Non-pigmented ciliary epithelial cell (primary cell): ENCODE measurements around the gene FAM107B.
"Not testable (repeated sequence)": the region's sequence is repeated elsewhere in the genome, so short reads cannot be mapped to it uniquely, and the experiment has no call there.

ENCODE experiments used
- DNase-seq: peaks from one replicate; pipeline ENCODE4 v3.0.0-alpha.2; 2010; ENCODE audit warnings: low read depth

The FAM107B gene

DNA sequence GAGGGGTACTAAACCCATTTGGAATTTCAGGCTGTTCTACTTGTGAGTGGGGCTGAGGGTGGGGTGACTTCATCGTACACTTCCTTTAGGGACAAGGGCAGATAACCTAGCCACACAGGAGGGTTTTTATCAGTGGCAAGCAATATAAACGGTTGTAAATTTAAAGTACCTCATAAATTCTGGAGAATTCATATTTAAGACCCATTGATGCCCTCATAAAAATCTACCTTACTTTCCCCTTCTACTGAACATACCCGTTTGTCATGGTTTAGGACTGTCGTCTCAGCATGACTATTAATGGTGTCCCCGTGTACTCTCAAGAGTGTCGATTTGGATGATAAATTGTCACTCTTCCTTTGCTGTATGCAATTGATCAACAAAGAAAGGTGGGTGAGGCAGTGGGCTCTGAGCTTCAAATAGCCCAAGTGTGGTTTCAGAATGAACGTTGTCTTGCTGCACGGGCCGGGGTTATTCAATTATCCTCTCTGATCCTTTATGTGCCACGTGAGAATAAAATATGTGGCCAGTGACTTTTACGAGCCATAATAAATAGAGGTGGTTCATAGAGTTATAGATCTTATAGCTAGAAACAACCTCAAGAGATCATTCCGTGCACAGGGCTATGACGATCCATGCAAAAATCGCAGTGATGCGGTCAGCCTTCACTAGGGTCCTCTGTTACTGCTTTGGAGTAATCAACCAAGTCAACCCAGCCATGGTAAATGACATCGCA is 82.2 kb downstream of the FAM107B start:
- DNase-seq, result no peak

DNA sequence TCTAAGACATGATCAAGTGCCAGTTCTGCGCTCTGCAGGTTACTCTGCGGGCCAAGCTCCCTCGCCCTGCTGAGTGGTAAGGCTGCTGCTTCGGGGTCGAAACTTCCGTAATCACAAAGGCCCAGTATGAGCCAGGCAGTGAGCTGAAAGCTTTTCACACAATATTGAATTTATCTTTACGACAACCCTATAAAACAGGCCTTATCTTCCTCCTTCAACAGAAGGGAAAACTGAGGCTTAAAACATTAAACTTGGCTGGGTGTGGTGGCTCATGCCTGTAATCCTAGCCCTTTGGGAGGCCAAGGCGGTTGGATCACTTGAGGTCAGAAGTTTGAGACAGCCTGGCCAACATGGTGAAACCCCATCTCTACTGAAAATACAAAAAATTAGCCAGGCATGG is 83.3 kb downstream of the FAM107B start:
- DNase-seq, result no peak

DNA sequence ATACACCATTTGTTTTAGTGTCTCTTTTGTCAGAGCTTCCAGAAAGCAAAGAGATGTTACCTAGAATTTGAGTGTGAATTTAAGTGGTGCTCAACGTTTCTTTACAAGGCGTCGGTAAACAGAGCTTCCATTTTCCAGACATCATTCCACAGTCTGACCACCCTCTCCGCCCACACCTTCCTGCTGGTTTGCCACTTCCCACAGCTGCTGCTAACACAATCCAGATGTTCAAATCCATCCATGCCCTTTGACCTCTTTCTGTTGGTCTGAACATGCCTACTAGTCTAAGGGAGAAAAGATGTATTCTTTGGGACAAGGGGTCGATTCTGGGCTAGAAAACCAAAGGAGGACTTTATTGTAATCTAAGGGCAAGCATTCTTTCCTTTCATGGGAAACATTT is 86.1 kb downstream of the FAM107B start:
- DNase-seq, result peak; percentile 54

DNA sequence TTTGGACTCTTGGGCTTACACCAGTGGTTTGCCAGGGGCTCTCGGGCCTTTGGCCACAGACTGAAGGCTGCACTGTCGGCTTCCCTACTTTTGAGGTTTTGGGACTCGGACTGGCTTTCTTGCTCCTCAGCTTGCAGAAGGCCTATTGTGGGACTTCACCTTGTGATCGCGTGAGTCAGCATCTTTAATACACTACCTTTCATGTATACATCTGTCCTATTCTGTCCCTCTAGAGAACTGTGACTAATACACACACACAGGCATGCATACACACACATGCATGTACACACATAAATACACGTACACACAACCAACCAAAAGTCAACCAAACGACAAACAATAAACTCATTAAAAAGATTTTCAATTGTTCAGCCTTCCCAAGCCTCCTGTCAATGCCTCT is 86.5 kb downstream of the FAM107B start:
- DNase-seq, result not testable (repeated sequence)

DNA sequence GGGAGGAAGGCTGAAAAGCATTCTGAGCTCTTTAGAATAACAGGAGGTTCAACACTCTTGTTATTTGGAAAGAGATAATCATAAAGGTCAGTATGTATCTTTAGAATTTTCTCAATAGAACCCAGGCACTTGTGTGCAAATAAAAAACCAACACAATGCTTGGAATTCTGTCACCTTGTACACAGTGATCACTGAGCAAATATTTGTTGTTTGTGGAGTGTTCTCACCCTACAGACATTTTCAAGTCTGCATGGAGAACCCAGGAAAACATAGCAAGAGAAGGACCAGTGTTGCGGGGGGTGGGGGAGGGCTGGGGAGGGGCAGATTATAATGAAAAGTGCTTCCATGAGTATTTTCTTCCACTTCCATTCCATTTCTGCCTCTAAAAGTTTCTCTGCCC is 87.4 kb downstream of the FAM107B start:
- DNase-seq, result no peak

DNA sequence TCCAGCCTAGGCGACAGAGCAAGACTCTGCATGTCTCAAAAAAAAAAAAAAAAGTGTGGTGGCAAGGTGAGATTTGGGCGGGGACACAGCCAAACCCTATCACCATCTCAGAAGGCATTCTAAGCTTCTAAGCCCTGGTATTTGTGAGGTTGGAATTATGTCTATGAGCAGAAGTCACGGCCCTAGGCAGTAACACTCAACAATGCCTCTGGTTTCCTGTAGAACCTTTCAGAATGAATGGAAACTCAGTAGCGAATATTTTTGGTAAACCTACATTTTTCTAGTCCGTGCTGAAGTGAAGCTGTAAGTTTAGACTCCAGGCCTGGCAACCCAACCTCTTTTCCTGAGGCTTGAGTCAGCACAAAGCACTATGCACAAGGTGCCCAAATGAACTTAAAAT is 88.3 kb downstream of the FAM107B start:
- no peak for DNase-seq

- DNase-seq, result no peak
These were observed 90.3 kb downstream of the FAM107B start for GRCh38 chr10:14684354-14684753.

DNA sequence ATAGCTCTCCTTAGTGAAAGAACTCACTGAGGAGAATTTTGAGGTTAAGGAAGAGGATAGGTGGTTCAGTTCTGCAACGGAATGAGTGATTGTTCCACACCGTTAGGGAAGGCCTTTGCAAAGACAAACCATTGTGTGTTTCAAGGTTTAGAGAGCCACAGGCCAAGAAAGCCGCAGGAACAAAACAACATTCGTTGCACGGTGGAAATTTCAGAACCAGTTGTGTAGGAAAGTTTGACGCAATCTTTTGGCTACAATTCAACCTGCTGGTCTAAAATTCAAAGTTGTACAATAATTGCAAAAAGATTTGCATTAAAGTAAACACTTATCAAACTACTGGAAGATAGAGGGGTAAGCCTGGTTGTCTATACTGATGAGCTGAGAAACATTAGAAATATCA is 91.4 kb downstream of the FAM107B start:
- no peak for DNase-seq

- no peak for DNase-seq
These were observed 92.9 kb downstream of the FAM107B start for GRCh38 chr10:14681802-14682201.

- no peak for DNase-seq
These were observed 93.4 kb downstream of the FAM107B start for GRCh38 chr10:14681305-14681704.

DNA sequence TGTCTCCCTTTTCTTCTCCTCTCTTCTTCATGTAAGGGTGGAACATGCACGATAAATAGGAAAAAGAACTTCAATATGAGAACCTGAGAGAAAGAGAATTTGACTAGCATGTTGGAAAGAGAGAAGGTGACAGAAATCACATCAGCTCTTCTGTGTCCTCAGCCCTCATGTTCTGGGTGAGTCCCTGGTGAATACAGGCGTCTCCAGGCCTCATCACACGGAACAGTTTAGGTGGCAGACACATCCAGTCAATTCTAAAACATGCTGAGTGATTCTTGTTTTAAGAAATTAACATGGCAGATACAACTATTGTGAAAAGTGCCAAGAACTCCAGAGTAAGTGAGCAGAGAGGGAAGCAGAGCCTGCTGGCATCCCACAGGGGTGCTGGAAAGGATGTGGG is 96.1 kb downstream of the FAM107B start:
- DNase-seq, result no peak

DNA sequence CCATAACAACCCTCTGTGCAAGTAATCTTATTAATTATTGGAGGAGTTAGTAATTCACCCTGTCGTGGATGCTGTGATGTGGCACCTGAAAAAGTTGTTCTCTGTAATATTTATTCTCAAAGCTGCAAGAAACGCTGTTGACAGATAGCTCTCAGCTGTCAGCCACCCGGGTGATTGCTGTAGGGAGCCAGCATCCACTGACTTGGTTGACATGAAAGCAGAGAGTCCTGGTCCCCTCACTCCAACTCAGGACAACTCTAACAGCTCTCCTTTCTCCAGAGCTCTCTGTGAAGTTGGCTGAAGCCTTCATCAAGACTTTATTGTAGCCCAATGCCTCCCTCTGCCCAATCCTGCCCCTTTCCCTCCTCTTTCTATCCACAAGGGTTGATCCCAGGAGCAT is 98.0 kb downstream of the FAM107B start:
- no peak for DNase-seq

- no peak for DNase-seq
These were observed 100.2 kb downstream of the FAM107B start for GRCh38 chr10:14674376-14675050.

DNA sequence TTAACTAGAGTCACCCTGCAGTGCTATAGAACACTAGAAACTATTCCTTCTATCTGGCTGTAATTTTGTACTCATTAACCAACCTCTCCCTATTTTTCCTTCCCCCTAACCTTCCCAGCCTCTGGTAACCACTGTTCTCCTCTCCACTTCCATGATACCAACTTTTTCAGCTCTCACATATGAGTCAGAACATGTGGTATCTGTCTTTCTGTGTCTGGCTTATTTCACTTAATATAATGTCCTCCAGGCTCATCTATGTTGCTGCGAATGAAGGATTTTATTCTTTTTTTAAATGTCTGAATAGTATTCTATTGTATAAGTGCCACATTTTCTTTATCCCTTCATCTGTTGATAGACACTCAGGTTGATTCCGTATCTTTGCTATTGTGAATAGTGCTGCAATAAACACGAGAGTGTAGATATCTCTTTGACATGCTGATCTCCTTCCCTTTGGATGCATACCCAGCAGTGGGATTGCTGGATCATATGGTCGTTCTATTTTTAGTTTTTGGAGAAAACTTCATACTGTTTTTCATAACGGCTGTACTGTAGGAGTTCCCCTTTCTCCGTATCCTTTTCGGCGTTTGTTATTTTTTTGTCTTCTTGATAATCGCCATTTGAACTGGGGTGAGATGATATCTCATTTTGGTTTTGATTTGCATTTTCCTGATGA is 101.4 kb downstream of the FAM107B start:
- no peak for DNase-seq

DNA sequence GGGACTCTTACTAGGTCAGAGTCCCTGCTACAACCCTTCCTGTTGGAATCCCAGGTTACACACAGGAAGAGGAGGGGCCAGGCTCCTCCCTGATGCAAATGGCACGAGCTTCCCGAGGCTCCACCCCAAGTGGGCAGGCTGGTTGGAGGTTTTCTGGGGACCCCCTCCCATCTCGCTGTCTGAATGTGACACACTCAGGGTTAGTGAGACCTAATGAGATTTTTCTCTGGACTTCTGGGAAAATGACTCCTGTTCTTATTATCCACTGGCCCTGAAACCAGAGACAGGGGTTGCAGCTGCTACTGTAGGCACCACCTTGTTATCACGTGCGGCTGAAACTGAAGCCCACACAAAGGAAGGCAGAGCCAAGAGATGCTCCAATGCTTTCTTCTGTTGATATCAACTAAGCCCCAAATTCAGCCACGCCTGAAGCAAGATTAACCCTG is 103.3 kb downstream of the FAM107B start:
- DNase-seq, result no peak

DNA sequence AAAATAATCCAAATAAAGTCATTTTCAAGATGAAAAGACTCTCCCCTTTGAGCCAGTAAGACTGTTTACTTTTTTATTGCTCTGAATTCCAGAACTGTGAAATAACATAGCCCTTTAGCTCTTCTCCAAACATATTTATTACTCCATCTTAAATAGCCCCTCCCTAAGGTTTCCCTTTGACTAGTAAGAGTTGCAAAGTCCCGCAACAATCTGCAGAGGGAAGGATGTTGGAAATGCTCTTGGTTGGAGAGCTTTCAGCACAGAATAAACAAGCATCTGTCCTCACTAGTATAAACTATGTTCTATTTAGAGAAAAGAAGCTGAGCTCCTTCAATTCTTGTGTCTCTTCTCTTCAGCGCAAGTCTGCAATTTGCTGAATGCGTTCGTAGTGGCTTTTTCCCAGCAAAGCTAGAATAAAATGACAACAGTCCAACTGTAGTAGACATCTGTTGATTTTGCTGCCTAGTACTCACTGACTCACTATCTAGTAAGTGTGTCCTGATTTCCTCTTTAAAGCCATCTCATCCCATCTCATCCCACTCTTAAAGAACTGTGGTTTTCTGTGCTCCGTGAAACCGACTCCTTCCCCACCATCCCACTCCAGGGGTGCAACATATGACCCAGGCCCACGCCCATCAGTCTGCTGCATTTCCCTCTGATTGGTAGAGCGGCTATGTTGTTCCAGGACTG is 104.0 kb downstream of the FAM107B start:
- DNase-seq, result no peak

- no peak for DNase-seq
These were observed 105.1 kb downstream of the FAM107B start for GRCh38 chr10:14669576-14669975.

GRCh38 chr10:14667781-14668180 is 106.9 kb downstream of the FAM107B start:
- DNase-seq, result no peak

GRCh38 chr10:14667280-14667679 is 107.4 kb downstream of the FAM107B start:
- no peak for DNase-seq

DNA sequence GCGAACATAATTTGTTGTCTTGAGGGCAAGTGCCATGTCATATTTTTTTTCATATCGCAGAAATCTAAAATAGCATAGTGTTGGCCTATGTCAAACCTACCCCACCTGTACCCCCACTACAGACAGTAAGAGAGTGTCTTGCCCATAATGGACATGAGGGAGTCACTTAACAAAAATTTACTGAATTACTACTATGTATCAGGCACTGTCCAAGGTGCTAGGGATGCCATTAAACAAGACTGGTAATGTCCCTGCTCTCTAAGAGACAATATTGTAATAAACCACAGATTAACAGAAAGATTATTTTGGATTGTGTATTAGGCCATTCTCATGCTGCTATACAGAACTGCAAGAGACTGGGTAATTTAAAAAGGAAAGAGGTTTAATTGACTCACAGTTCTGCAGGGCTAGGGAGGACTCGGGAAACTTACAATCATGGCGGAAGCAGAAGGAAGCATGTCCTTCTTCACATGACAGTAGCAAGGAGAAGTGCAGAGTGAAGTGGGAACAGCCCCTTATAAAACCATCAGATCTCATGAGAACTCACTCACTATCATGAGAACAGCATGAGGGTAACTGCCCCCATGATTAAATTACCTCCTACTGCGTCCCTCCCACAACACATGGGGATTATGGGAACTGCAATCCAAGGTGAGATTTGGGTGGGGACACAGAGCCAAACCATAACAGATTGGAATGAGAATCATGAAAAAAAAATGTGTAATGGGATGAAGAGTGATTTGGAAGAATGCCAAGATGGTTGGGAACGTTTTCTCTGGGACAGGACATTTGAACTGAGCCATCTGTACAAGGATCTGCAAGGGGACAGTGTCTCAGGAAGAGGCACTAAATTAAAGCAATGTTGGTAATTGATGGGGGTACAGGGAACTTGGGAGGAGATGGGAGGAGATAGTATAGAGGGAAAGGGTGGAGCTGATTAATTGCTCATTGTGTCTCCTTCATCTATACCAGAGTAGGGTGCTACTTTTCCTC is 108.5 kb downstream of the FAM107B start:
- DNase-seq, result no peak

- no peak for DNase-seq
These were observed 109.4 kb downstream of the FAM107B start for GRCh38 chr10:14665304-14665703.
